ENCODE data around the gene WHRN.

The WHRN gene

GRCh38 chr9:114474425-114474824 is 30.8 kb downstream of the WHRN start:
- no peak for ATAC-seq
- H3K36me3 Mint-ChIP-seq = peaks cover 45% of the 10 kb centered on the region
- no peaks in the 10 kb centered on the region for H3K9me3 Mint-ChIP-seq
- H3K4me3 Mint-ChIP-seq = no peak overlapping the region
- no peak for DNase-seq (ENCODE audit: low spot score in 2 of 2)
- H3K27ac Mint-ChIP-seq = peak overlapping the region; percentile 12
- peaks cover 31% of the 10 kb centered on the region for H3K4me1 Mint-ChIP-seq

- peaks cover 46% of the 10 kb centered on the region for H3K36me3 Mint-ChIP-seq
- no peak overlapping the region for H3K27ac Mint-ChIP-seq
- H3K4me3 Mint-ChIP-seq = no peak overlapping the region
- H3K4me1 Mint-ChIP-seq = peaks cover 31% of the 10 kb centered on the region
- H3K9me3 Mint-ChIP-seq = no peaks in the 10 kb centered on the region
- no peak for ATAC-seq
- DNase-seq (ENCODE audit: low spot score in 2 of 2) = no peak
Observed at GRCh38 chr9:114473447-114473801, 31.8 kb downstream of the WHRN start.

- Mint-ChIP-seq H3K27ac (peak overlapping the region; percentile 9), H3K4me3 (no peak overlapping the region)
- no peak for DNase-seq (ENCODE audit: low spot score in 2 of 2)
Observed at GRCh38 chr9:114472765-114473446, 32.4 kb downstream of the WHRN start.

GRCh38 chr9:114471157-114471556 is 34.1 kb downstream of the WHRN start:
- Mint-ChIP-seq H3K4me1 (peaks cover 34% of the 10 kb centered on the region), H3K9me3 (no peaks in the 10 kb centered on the region), H3K36me3 (peaks cover 34% of the 10 kb centered on the region), H3K4me3 (no peak overlapping the region), H3K27ac (no peak overlapping the region)
- no peak for ATAC-seq
- no peak for DNase-seq (ENCODE audit: low spot score in 2 of 2)

More at GRCh38 chr9:114472765-114473446, 32.4 kb downstream of the WHRN start:
- no peak for ATAC-seq
- Mint-ChIP-seq H3K4me1 (peaks cover 31% of the 10 kb centered on the region), H3K9me3 (no peaks in the 10 kb centered on the region), H3K36me3 (peaks cover 41% of the 10 kb centered on the region)

GRCh38 chr9:114470581-114470980 is 34.7 kb downstream of the WHRN start:
- Mint-ChIP-seq H3K36me3 (peaks cover 29% of the 10 kb centered on the region), H3K27ac (no peak overlapping the region), H3K9me3 (no peaks in the 10 kb centered on the region), H3K4me1 (peaks cover 28% of the 10 kb centered on the region), H3K4me3 (no peak overlapping the region)
- DNase-seq (ENCODE audit: low spot score in 2 of 2) (no peak), ATAC-seq (no peak)

- Mint-ChIP-seq H3K27ac (no peak overlapping the region), H3K9me3 (no peaks in the 10 kb centered on the region), H3K4me1 (peaks cover 24% of the 10 kb centered on the region), H3K36me3 (peaks cover 29% of the 10 kb centered on the region), H3K4me3 (no peak overlapping the region)
- DNase-seq (ENCODE audit: low spot score in 2 of 2) (no peak), ATAC-seq (no peak)
Observed at GRCh38 chr9:114470121-114470520, 35.2 kb downstream of the WHRN start.

- H3K27ac Mint-ChIP-seq = no peak overlapping the region
- DNase-seq (ENCODE audit: low spot score in 2 of 2) (no peak), ATAC-seq (peak; percentile 11)
- H3K4me3 Mint-ChIP-seq = no peak overlapping the region
- H3K4me1 Mint-ChIP-seq = peaks cover 16% of the 10 kb centered on the region
- peaks cover 37% of the 10 kb centered on the region for H3K36me3 Mint-ChIP-seq
- H3K9me3 Mint-ChIP-seq = no peaks in the 10 kb centered on the region
Observed at GRCh38 chr9:114469091-114469853, 36.0 kb downstream of the WHRN start.

- Mint-ChIP-seq H3K4me3 (no peak overlapping the region), H3K9me3 (no peaks in the 10 kb centered on the region), H3K36me3 (peaks cover 35% of the 10 kb centered on the region), H3K4me1 (peaks cover 10% of the 10 kb centered on the region), H3K27ac (peak overlapping the region; percentile 80)
- DNase-seq (ENCODE audit: low spot score in 2 of 2) (no peak), ATAC-seq (no peak)
Observed at GRCh38 chr9:114467910-114468309, 37.4 kb downstream of the WHRN start.

GRCh38 chr9:114467226-114467750 is 38.0 kb downstream of the WHRN start:
- Mint-ChIP-seq H3K36me3 (peaks cover 29% of the 10 kb centered on the region), H3K9me3 (no peaks in the 10 kb centered on the region), H3K4me1 (peaks cover 10% of the 10 kb centered on the region), H3K27ac (peak overlapping the region; percentile 80), H3K4me3 (no peak overlapping the region)
- DNase-seq (ENCODE audit: low spot score in 2 of 2) (no peak), ATAC-seq (no peak)

- ATAC-seq = no peak
- peak overlapping the region; percentile 80 for H3K27ac Mint-ChIP-seq
- peaks cover 30% of the 10 kb centered on the region for H3K36me3 Mint-ChIP-seq
- H3K4me3 Mint-ChIP-seq = no peak overlapping the region
- H3K9me3 Mint-ChIP-seq = no peaks in the 10 kb centered on the region
- H3K4me1 Mint-ChIP-seq = peaks cover 10% of the 10 kb centered on the region
- DNase-seq (ENCODE audit: low spot score in 2 of 2) = no peak
Observed at GRCh38 chr9:114465906-114466900, 39.1 kb downstream of the WHRN start.

GRCh38 chr9:114465417-114465816 is 39.9 kb downstream of the WHRN start:
- H3K4me1 Mint-ChIP-seq = peaks cover 10% of the 10 kb centered on the region
- peaks cover 30% of the 10 kb centered on the region for H3K36me3 Mint-ChIP-seq
- no peak overlapping the region for H3K4me3 Mint-ChIP-seq
- DNase-seq (ENCODE audit: low spot score in 2 of 2) (no peak), ATAC-seq (no peak)
- H3K27ac Mint-ChIP-seq = no peak overlapping the region
- H3K9me3 Mint-ChIP-seq = no peaks in the 10 kb centered on the region

- Mint-ChIP-seq H3K4me3 (no peak overlapping the region), H3K27ac (no peak overlapping the region), H3K4me1 (peaks cover 10% of the 10 kb centered on the region), H3K9me3 (no peaks in the 10 kb centered on the region), H3K36me3 (peaks cover 30% of the 10 kb centered on the region)
- DNase-seq (ENCODE audit: low spot score in 2 of 2) (no peak), ATAC-seq (no peak)
Observed at GRCh38 chr9:114464281-114465051, 40.8 kb downstream of the WHRN start.

- ATAC-seq = no peak
- H3K36me3 Mint-ChIP-seq = peaks cover 31% of the 10 kb centered on the region
- no peak overlapping the region for H3K27ac Mint-ChIP-seq
- H3K9me3 Mint-ChIP-seq = no peaks in the 10 kb centered on the region
- no peak overlapping the region for H3K4me3 Mint-ChIP-seq
- peaks cover 10% of the 10 kb centered on the region for H3K4me1 Mint-ChIP-seq
- no peak for DNase-seq (ENCODE audit: low spot score in 2 of 2)
Observed at GRCh38 chr9:114462791-114463190, 42.5 kb downstream of the WHRN start.

GRCh38 chr9:114461468-114461867 is 43.8 kb downstream of the WHRN start:
- no peaks in the 10 kb centered on the region for H3K9me3 Mint-ChIP-seq
- H3K4me3 Mint-ChIP-seq = no peak overlapping the region
- H3K36me3 Mint-ChIP-seq = peaks cover 39% of the 10 kb centered on the region
- ATAC-seq (no peak), DNase-seq (ENCODE audit: low spot score in 2 of 2) (no peak)
- no peak overlapping the region for H3K27ac Mint-ChIP-seq
- no peaks in the 10 kb centered on the region for H3K4me1 Mint-ChIP-seq

Measured in stimulated activated effector memory CD8-positive, alpha-beta T cell treated with anti-CD3 and anti-CD28 coated beads, Interleukin-12 subunit alpha, Interleukin-12 subunit beta, amount 100 ng/mL, for 72 hours (primary cell).